Ishikawa (cell line): ENCODE results near the gene KRTAP19-4.

ENCODE experiments used
- CEBPB ChIP-seq: IDR thresholded peaks from 2 replicates; pipeline ENCODE4 v1.6.1; 2012
- CREB1 ChIP-seq: IDR thresholded peaks from 2 replicates; pipeline ENCODE4 v1.6.1; 2012; ENCODE audit warnings: low read depth
- EP300 ChIP-seq: IDR thresholded peaks from 2 replicates; pipeline ENCODE4 v1.6.1; 2012; ENCODE audit warnings: borderline replicate concordance
- MAX ChIP-seq: IDR thresholded peaks from 2 replicates; pipeline ENCODE4 v1.6.1; 2012
- NFIC ChIP-seq: IDR thresholded peaks from 2 replicates; pipeline ENCODE4 v1.6.1; 2012
- RAD21 ChIP-seq: IDR thresholded peaks from 2 replicates; pipeline ENCODE4 v1.6.1; 2012; ENCODE audit warnings: low read depth
- TAF1 ChIP-seq: IDR thresholded peaks from 2 replicates; pipeline ENCODE4 v1.6.1; 2012; ENCODE audit warnings: low read depth, mild to moderate bottlenecking
- YY1 ChIP-seq: IDR thresholded peaks from 2 replicates; pipeline ENCODE4 v1.6.1; 2012; ENCODE audit warnings: low read depth
- ZBTB7A ChIP-seq: IDR thresholded peaks from 2 replicates; pipeline ENCODE4 v1.6.1; 2012; ENCODE audit warnings: low read depth
- TF ChIP-seq, protein P1 (sequence below): IDR thresholded peaks from 2 replicates; pipeline ENCODE4 v1.6.1; 2012; ENCODE audit warnings: low read depth, mild to moderate bottlenecking

GRCh38 chr21:30497065-30497464, at the start of gene KRTAP19-4:
- no peak for TF ChIP-seq TAF1
- TF ChIP-seq ZBTB7A: no peak
- no peak for TF ChIP-seq YY1
- TF ChIP-seq RAD21: no peak
- no peak for TF ChIP-seq CEBPB
- TF ChIP-seq, protein P1, sequence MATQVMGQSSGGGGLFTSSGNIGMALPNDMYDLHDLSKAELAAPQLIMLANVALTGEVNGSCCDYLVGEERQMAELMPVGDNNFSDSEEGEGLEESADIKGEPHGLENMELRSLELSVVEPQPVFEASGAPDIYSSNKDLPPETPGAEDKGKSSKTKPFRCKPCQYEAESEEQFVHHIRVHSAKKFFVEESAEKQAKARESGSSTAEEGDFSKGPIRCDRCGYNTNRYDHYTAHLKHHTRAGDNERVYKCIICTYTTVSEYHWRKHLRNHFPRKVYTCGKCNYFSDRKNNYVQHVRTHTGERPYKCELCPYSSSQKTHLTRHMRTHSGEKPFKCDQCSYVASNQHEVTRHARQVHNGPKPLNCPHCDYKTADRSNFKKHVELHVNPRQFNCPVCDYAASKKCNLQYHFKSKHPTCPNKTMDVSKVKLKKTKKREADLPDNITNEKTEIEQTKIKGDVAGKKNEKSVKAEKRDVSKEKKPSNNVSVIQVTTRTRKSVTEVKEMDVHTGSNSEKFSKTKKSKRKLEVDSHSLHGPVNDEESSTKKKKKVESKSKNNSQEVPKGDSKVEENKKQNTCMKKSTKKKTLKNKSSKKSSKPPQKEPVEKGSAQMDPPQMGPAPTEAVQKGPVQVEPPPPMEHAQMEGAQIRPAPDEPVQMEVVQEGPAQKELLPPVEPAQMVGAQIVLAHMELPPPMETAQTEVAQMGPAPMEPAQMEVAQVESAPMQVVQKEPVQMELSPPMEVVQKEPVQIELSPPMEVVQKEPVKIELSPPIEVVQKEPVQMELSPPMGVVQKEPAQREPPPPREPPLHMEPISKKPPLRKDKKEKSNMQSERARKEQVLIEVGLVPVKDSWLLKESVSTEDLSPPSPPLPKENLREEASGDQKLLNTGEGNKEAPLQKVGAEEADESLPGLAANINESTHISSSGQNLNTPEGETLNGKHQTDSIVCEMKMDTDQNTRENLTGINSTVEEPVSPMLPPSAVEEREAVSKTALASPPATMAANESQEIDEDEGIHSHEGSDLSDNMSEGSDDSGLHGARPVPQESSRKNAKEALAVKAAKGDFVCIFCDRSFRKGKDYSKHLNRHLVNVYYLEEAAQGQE: no peak
- TF ChIP-seq CREB1: no peak
- TF ChIP-seq EP300: no peak
- no peak for TF ChIP-seq MAX
- no peak for TF ChIP-seq NFIC
